DMS 273 (cell line): ENCODE data around the gene KRT6C.
"Not testable (repeated sequence)": the region's sequence is repeated elsewhere in the genome, so short reads cannot be mapped to it uniquely, and the experiment has no call there.

Experiments
- DNase-seq: peaks from one replicate; lab custom pipeline; 2025; ENCODE audit not compliant: unreplicated experiment; lab: John Stamatoyannopoulos, UW

Gene KRT6C

GRCh38 chr12:52500574-52500973, 27.0 kb upstream of the KRT6C start:
- not testable (repeated sequence) for DNase-seq

DNA sequence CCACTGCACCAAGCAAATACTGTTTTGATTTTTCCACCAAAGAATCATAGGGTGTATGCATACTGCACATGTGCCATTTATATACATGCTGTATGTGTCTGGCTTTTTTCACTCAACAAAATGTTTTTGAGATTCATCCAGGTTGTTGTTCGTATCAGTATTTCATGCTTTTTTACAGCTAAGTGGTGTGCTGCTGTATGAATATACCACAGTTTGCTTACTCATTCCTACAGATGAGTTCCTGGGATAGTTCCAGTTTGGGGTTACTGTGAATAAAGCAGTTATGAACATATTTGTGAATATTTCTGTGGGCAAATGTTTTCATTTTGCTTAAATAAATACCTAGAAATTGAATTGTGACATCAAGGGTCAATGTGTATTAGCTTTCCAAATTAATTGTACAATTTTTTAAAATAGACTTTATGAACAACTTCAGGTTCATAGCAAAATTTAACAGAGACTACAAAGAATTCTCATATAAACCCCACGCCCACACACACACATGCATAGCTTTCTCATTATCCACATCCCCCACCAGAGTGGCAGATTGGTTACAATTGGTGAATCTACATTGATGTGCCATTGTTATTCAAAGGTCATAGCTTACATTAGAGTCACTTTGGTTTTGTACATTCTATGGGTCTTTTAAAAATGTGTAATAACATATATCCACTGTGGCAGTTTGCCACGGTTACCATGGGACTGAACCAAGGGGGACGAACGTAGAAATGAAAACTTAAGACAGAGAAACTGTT, 26.4 kb upstream of the KRT6C start:
- no peak for DNase-seq

- DNase-seq, result no peak
Measured at GRCh38 chr12:52498946-52499345, 25.3 kb upstream of the KRT6C start.

- no peak for DNase-seq
Measured at GRCh38 chr12:52497975-52498374, 24.4 kb upstream of the KRT6C start.

- no peak for DNase-seq
Measured at GRCh38 chr12:52496590-52497071, 23.0 kb upstream of the KRT6C start.

DNA sequence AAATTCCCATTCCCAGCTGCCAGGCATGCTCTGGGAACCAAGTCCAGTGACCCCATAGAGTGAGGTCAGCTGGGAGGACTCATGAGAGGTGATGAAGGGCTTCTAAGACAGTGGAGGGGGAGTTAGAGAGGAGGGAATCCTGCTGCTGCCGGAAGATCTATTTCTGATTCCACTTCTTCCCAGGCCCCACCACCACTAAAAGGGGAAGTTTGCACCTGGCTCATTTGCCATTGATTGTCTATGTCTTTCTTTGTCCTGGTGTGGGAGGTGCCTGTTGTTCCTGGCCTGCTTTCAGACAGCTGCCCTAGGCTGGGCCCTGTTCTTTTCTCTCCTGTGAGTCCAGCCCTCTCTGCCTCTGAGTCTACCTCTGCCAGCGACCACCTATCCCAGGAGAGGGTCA, 22.4 kb upstream of the KRT6C start:
- no peak for DNase-seq

GRCh38 chr12:52495389-52495788, 21.8 kb upstream of the KRT6C start:
- DNase-seq, result peak; percentile 83

- DNase-seq, result no peak
Measured at GRCh38 chr12:52494518-52494917, 20.9 kb upstream of the KRT6C start.

DNA sequence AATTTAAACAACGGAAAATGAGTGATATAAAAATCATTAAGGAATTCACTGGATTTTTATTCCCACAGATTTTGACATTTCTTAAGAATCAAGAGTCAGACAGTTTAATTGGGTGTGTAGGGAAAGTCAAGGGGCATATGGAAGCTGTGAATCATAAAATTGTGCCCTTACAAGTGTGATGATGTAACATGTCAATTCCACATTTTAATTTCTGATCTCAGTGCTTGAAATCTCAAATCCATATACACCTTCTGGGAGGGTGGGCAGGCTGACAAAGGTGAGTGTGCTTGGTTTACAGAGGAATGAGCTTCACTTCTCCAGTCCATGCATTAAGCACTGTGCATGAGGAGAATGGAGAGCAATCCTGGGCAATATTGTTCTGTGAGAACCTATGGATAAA, 20.5 kb upstream of the KRT6C start:
- DNase-seq, result no peak

DNA sequence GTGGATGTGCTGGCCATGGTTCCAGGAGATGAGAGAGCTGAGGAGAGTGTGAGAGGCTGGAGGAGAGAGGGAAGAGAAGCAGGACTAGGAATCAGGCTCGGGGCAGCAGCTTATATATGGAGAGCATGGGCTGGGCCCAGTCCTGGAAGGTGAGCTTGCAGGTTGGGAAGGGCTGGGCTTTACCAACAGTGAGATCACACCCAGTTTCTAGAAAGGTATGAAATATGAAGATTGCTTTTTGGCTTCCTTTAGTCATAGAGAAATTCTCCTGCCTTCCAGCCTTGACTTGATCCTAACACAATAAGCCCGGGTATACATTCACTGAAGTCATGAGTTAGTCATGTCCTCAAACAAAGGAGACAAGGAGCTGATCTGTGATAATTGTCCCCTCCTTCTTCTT, 19.6 kb upstream of the KRT6C start, which contains the start of gene KRT6A:
Gene KRT6A (minus strand): TSS at position 86 of the 400 bp plus-strand sequence. CDS start 69 bp downstream, at position 17.
- DNase-seq, result no peak

DNA sequence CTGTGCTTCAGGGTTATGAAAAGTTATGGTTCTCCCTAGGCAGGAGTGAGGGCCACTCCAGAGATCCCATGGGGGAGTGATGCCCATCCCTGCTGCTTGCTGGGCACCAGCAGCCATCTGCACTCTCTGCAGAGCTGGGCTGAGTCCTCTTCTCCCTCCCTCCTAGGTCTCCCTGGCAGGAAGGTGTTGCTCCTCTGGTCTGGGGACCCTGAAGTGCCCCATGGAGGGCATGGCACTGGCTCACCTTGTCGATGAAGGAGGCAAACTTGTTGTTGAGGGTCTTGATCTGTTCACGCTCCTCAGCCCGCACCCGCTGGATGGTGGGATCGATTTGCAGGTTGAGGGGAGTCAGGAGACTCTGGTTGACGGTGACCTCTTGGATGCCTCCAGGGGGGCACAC, 18.8 kb upstream of the KRT6C start:
- DNase-seq, result not testable (repeated sequence)

GRCh38 chr12:52491495-52491894, 17.9 kb upstream of the KRT6C start:
- not testable (repeated sequence) for DNase-seq

- DNase-seq, result no peak
Measured at GRCh38 chr12:52488736-52489135, 15.1 kb upstream of the KRT6C start.

DNA sequence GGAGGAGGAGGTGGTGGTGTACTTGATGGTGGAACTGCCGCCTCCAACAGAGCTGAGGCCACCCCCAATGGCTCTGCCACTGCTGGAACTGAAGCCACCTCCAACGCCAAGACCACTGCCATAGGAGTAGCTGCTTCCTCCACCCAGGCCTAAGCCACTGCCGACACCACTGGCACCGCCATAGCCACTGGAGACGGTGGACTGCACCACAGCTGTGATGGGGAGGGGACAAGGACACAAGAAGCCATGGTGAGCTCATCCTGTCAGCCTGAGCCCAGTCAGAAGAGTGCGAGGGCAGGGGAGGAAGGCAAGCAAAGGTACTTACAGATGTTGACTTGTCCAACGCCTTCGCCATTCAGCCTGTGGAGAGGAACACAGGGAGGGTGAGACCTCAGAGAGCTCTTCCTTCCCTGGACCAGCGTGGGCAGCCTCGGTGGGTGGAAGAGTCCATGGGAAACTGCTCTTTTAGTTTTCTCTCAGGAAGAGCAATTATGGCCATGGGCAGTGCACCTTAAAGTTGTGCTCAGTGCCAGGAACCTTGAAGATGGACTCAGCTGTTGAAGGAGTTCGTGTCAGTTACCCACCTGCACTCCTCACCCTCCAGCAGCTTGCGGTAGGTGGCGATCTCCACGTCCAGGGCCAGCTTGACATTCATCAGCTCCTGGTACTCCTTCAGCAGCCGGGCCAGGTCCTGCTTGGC, 14.3 kb upstream of the KRT6C start:
- DNase-seq, result not testable (repeated sequence)

DNA sequence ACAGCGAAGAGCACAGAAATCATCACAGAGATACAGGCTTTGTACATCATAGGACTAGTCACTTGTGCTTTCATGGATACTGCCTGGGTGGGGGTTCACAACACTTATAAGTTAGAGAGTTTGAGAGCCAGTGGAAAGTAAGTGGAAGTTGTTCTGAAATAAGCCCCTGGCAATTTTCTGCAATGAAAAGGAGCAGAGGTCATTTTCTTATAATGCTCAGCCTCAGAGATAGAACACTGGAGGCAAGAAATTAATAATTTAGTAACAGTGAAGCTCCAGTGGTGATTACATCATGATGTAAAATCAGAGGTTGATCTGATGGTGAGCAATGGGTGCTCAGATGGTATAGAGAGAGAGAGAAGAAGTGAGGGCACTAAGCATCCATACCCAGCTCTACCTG, 13.6 kb upstream of the KRT6C start:
- no peak for DNase-seq

DNA sequence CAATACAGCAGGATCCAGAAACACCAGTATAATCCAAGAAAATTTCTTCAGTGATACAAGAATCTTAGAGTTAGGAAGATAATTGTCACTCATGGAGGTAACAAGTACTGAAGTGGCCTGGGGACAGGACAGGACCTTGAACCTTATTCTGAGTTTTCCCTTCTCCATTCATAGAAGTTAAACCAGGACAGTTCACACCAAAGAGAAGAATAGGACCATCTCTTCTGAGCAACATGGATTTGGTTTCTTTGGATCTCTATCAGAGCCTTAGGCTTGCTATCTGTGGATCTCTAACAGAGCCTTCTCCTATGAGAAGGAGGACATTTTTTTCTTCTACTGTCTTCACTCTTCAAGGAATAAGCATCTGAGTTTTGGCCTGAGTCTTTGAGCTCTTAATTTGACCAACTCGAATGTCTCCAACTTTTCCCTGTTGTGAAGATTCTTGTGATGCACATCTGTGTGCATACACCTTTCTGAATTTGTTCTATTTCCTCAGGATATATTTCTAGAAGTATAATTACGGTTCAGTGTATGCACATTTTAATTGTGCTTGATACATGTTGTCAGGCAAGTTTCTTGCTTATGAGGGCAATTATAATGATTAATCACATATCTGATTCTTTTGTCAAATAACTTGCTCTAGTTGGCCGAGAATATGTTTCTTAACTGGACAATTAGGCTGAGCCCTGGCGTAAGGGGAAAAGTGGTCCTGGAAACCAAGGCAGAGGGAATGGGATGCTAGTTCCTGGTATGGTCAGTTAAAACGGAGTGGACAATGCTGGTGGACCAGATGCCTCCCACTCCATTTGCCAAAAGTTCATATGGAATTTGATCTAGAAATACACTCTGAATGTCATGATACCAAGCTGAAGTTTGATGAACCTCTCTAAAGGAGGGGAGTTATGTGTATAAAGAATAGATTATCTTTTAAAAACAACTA, 12.8 kb upstream of the KRT6C start:
- no peak for DNase-seq

DNA sequence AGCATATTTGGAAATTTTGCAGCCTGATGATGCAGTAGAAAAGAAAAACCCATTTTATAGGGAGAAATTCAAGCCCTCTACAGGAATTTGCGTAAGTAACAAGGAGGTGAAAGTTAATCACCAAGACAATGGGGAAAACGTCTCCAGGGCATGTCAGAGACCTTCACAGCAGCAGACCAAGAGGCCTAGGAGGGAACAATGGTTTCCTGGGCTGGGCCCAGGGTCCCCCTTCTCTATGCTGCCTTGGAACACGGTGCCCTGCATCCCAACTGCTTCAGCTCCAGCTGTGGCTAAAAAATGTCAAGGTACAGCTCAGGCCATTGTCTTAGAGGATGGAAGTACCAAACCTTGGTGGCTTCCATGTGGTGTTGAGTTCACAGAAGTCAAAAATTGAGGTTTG, 6.5 kb upstream of the KRT6C start:
- no peak for DNase-seq

- DNase-seq, result no peak
Measured at GRCh38 chr12:52477651-52478050, 4.0 kb upstream of the KRT6C start.

GRCh38 chr12:52474212-52474611, 607 bp upstream of the KRT6C start:
- no peak for DNase-seq

- DNase-seq, result no peak
Measured at GRCh38 chr12:52469853-52470252, 3.8 kb downstream of the KRT6C start.

- no peak for DNase-seq
Measured at GRCh38 chr12:52464897-52465296, 8.7 kb downstream of the KRT6C start.
